BLaER1 (cell line): ENCODE measurements around the gene RNASE8.

ENCODE experiments used
- H3K27ac ChIP-seq: shearing (Covaris generic); formaldehyde crosslinking; 2 replicates; pipeline ENCODE4 v1.8.1; 2022
- H3K27me3 ChIP-seq: shearing (Covaris generic); formaldehyde crosslinking; 2 replicates; pipeline ENCODE4 v1.8.1; 2022
- H3K36me3 ChIP-seq: shearing (Covaris generic); formaldehyde crosslinking; 2 replicates; pipeline ENCODE4 v1.8.1; 2022
- H3K4me1 ChIP-seq: shearing (Covaris generic); formaldehyde crosslinking; 2 replicates; pipeline ENCODE4 v1.8.1; 2022
- H3K4me2 ChIP-seq: shearing (Covaris generic); formaldehyde crosslinking; 2 replicates; pipeline ENCODE4 v1.8.1; 2022
- H3K4me3 ChIP-seq: shearing (Covaris generic); formaldehyde crosslinking; 2 replicates; pipeline ENCODE4 v1.8.1; 2022
- H3K9ac ChIP-seq: shearing (Covaris generic); formaldehyde crosslinking; 2 replicates; pipeline ENCODE4 v1.8.1; 2022
- H3K9me3 ChIP-seq: shearing (Covaris generic); formaldehyde crosslinking; 2 replicates; pipeline ENCODE4 v1.8.1; 2022
- H4K20me1 ChIP-seq: shearing (Covaris generic); formaldehyde crosslinking; 2 replicates; pipeline ENCODE4 v1.8.1; 2022
- Cebpa-rat ChIP-seq: shearing (Covaris generic); IDR thresholded peaks from 2 replicates; pipeline ENCODE4 v1.8.1; 2022

The RNASE8 gene

GRCh38 chr14:21096978-21097635, 39.5 kb downstream of the RNASE8 start:
- H3K9ac ChIP-seq: peak overlapping the region; percentile 82
- peak overlapping the region; percentile 89 for H3K27ac ChIP-seq
- H3K27me3 ChIP-seq: no peaks in the 10 kb centered on the region
- no peaks in the 10 kb centered on the region for H3K9me3 ChIP-seq
- TF ChIP-seq Cebpa-rat: no peak
- peaks cover 13% of the 10 kb centered on the region for H3K36me3 ChIP-seq
- H3K4me2 ChIP-seq: peak overlapping the region; percentile 86
- peaks cover 44% of the 10 kb centered on the region for H4K20me1 ChIP-seq
- H3K4me3 ChIP-seq: peak overlapping the region; percentile 67
- H3K4me1 ChIP-seq: peaks cover 80% of the 10 kb centered on the region

GRCh38 chr14:21097636-21098075, 40.0 kb downstream of the RNASE8 start:
- peaks cover 41% of the 10 kb centered on the region for H4K20me1 ChIP-seq
- peaks cover 9% of the 10 kb centered on the region for H3K36me3 ChIP-seq
- peak overlapping the region; percentile 82 for H3K9ac ChIP-seq
- H3K27me3 ChIP-seq: no peaks in the 10 kb centered on the region
- no peaks in the 10 kb centered on the region for H3K9me3 ChIP-seq
- peak overlapping the region; percentile 86 for H3K4me2 ChIP-seq
- H3K27ac ChIP-seq: peak overlapping the region; percentile 89
- no peak for TF ChIP-seq Cebpa-rat
- peaks cover 80% of the 10 kb centered on the region for H3K4me1 ChIP-seq
- peak overlapping the region; percentile 67 for H3K4me3 ChIP-seq

- H3K4me2 ChIP-seq: peak within 1 kb of the TSS; percentile 86
- peaks cover 35% of the 10 kb centered on the region for H4K20me1 ChIP-seq
- H3K9ac ChIP-seq: peak within 1 kb of the TSS; percentile 87
- H3K9me3 ChIP-seq: no peaks in the 10 kb centered on the region
- no peaks in the 10 kb centered on the region for H3K27me3 ChIP-seq
- H3K4me3 ChIP-seq: peak within 1 kb of the TSS; percentile 78
- TF ChIP-seq Cebpa-rat: no peak
- H3K36me3 ChIP-seq: peaks cover 3% of the 10 kb centered on the region
- peak within 1 kb of the TSS; percentile 89 for H3K27ac ChIP-seq
- H3K4me1 ChIP-seq: peaks cover 80% of the 10 kb centered on the region
These were observed 40.7 kb downstream of the RNASE8 start, which contains the start of gene ZNF219 for GRCh38 chr14:21098076-21098891. ZNF219 (minus strand) TSS chr14:21098655; CDS start chr14:21093591, 5,064 bp downstream.

- H3K4me2 ChIP-seq: peak overlapping the region; percentile 86
- H3K4me3 ChIP-seq: peak overlapping the region; percentile 78
- H4K20me1 ChIP-seq: peaks cover 27% of the 10 kb centered on the region
- H3K27me3 ChIP-seq: no peaks in the 10 kb centered on the region
- TF ChIP-seq Cebpa-rat: no peak
- peaks cover 74% of the 10 kb centered on the region for H3K4me1 ChIP-seq
- H3K36me3 ChIP-seq: no peaks in the 10 kb centered on the region
- H3K9ac ChIP-seq: peak overlapping the region; percentile 87
- H3K27ac ChIP-seq: peak overlapping the region; percentile 63
- no peaks in the 10 kb centered on the region for H3K9me3 ChIP-seq
These were observed 41.4 kb downstream of the RNASE8 start for GRCh38 chr14:21098892-21099595.

GRCh38 chr14:21099596-21099985, 42.0 kb downstream of the RNASE8 start:
- no peaks in the 10 kb centered on the region for H3K27me3 ChIP-seq
- H3K9me3 ChIP-seq: no peaks in the 10 kb centered on the region
- H3K4me2 ChIP-seq: peak overlapping the region; percentile 86
- peak overlapping the region; percentile 63; the same call in 1 of the 2 replicates for H3K27ac ChIP-seq
- peaks cover 22% of the 10 kb centered on the region for H4K20me1 ChIP-seq
- H3K4me3 ChIP-seq: peak overlapping the region; percentile 78
- H3K36me3 ChIP-seq: no peaks in the 10 kb centered on the region
- TF ChIP-seq Cebpa-rat: no peak
- H3K9ac ChIP-seq: peak overlapping the region; percentile 87
- H3K4me1 ChIP-seq: peaks cover 70% of the 10 kb centered on the region

- Histone ChIP-seq H3K9ac (peak within 1 kb of the TSS; percentile 87), H4K20me1 (peaks cover 11% of the 10 kb centered on the region), H3K4me1 (peaks cover 67% of the 10 kb centered on the region), H3K4me2 (peak within 1 kb of the TSS; percentile 86), H3K4me3 (peak within 1 kb of the TSS; percentile 78; the same call in 1 of the 2 replicates), H3K9me3 (no peaks in the 10 kb centered on the region), H3K27me3 (no peaks in the 10 kb centered on the region), H3K27ac (0 out of 2 replicates have a peak within 1 kb of the TSS, but pooled peaks have one; percentile 63), H3K36me3 (no peaks in the 10 kb centered on the region)
- no peak for TF ChIP-seq Cebpa-rat
These were observed 43.3 kb downstream of the RNASE8 start, which contains the start of gene TMEM253 for GRCh38 chr14:21100931-21101330. TMEM253 (plus strand) TSS chr14:21101066; CDS start chr14:21101344, 278 bp downstream.

- Histone ChIP-seq H3K4me2 (peak overlapping the region; percentile 83; the same call in 1 of the 2 replicates), H4K20me1 (peaks cover 2% of the 10 kb centered on the region; the same call in 1 of the 2 replicates), H3K36me3 (no peaks in the 10 kb centered on the region), H3K4me1 (peaks cover 64% of the 10 kb centered on the region), H3K4me3 (no peak overlapping the region), H3K27me3 (no peaks in the 10 kb centered on the region), H3K9ac (no peak overlapping the region), H3K9me3 (no peaks in the 10 kb centered on the region), H3K27ac (no peak overlapping the region)
- no peak for TF ChIP-seq Cebpa-rat
These were observed 44.3 kb downstream of the RNASE8 start for GRCh38 chr14:21101802-21102413.

- H3K4me2 ChIP-seq: peak overlapping the region; percentile 83
- TF ChIP-seq Cebpa-rat: no peak
- peak overlapping the region; percentile 99 for H3K9ac ChIP-seq
- no peaks in the 10 kb centered on the region for H4K20me1 ChIP-seq
- H3K4me3 ChIP-seq: peak overlapping the region; percentile 87
- H3K9me3 ChIP-seq: no peaks in the 10 kb centered on the region
- no peaks in the 10 kb centered on the region for H3K27me3 ChIP-seq
- no peaks in the 10 kb centered on the region for H3K36me3 ChIP-seq
- peaks cover 58% of the 10 kb centered on the region for H3K4me1 ChIP-seq
- peak overlapping the region; percentile 100; the same call in 1 of the 2 replicates for H3K27ac ChIP-seq
These were observed 45.1 kb downstream of the RNASE8 start for GRCh38 chr14:21102521-21103410.
